GM12873 (cell line): Measurements from ENCODE around the gene FN1.

Experiments used
- TF ChIP-seq, protein P1 (sequence below): IDR thresholded peaks from 2 replicates; pipeline ENCODE4 v1.5.1; 2012; ENCODE audit warnings: low read depth, mild to moderate bottlenecking, moderate library complexity, low read length, control low read depth; ENCODE audit not compliant: insufficient read depth; ENCODE audit errors: missing control alignments

Gene FN1

DNA sequence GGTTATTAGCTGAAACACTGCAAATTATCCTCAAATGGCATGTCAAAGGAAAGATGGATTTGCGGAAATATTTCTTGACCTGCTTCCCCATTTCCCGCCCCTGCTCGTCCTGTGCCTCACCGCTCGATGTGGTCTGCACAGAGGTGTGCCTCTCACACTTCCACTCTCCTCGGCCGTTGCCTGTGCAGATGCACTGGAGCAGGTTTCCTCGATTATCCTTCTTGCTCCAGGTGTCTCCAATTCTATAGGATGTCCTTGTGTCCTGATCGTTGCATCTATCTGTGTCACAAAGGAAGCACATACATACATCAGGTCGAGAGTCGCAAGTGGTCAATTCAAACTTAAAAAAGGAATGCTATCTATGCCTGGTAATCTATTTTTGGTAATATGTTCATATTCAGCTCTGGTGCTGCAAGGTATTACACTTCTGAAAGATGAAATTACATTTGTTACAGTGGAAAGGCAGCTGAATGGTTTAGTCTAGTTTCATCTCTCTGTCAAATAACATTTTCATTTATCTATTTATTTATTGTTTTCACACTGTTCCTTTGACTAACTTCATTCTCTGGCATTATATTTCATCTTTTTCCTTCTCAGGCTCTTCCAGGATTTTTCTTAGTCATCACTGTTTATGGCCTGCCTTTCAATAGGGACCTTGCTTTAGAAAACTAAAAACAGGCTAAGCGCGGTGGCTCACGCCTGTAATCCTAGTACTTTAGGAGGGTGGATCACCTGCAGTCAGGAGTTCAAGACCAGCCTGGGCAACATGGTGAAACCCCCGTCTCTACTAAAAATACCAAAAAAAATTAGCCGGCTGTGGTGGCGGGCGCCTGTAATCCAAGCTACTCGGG is 7.6 kb downstream of the FN1 start:
- TF ChIP-seq, protein P1, sequence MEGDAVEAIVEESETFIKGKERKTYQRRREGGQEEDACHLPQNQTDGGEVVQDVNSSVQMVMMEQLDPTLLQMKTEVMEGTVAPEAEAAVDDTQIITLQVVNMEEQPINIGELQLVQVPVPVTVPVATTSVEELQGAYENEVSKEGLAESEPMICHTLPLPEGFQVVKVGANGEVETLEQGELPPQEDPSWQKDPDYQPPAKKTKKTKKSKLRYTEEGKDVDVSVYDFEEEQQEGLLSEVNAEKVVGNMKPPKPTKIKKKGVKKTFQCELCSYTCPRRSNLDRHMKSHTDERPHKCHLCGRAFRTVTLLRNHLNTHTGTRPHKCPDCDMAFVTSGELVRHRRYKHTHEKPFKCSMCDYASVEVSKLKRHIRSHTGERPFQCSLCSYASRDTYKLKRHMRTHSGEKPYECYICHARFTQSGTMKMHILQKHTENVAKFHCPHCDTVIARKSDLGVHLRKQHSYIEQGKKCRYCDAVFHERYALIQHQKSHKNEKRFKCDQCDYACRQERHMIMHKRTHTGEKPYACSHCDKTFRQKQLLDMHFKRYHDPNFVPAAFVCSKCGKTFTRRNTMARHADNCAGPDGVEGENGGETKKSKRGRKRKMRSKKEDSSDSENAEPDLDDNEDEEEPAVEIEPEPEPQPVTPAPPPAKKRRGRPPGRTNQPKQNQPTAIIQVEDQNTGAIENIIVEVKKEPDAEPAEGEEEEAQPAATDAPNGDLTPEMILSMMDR: no peak

DNA sequence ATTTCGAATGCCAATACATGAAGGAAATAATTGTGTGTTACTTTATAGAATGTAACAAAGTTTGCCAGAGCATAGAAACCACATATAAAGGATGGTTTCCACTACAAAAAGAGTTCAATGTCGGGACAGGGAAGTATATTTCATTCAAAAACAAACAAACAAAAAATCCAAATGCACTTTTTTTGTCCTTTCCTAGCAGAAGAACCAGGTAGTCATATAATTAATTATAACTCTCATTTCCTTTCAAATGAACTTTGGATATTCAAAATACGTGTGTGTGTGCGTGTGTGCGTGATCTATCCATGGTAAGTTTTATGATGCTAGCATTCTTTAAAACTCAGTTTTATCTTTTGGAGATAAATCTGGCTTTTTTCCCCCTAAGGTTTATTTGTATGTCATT is 8.3 kb downstream of the FN1 start:
- TF ChIP-seq, protein P1: no peak

DNA sequence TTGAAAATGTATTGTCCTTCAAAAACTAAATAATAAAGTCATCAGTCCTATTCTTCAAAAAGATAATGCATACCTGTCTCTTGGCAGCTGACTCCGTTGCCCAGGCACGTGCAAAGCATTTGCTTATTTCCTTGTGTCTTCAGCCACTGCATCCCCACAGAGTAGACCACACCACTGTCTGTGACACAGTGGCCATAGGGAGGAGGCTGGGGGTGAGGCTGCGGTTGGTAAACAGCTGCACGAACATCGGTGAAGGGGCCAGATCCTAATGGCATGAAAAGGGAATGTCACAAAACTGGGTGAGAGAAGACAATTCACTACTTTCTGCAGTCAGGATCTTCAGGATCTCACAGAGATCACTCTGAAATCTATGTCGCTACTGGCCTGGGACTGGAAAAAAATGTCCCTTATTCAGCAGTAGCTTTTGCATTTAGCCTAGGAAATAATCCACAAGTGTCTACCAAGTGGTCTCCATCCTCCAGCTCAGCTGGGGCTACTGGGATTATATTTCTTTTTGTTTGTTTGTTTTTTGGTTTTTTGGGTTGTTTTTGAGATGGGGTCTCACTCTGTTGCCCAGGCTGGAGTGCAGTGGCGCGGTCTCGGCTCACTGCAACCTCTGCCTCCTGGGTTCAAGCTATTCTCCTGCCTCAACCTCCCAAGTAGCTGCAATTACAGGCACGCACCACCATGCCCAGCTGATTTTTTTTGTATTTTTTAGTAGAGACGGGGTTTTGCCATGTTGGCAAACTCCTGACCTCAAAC is 10.7 kb downstream of the FN1 start:
- TF ChIP-seq, protein P1: no peak

DNA sequence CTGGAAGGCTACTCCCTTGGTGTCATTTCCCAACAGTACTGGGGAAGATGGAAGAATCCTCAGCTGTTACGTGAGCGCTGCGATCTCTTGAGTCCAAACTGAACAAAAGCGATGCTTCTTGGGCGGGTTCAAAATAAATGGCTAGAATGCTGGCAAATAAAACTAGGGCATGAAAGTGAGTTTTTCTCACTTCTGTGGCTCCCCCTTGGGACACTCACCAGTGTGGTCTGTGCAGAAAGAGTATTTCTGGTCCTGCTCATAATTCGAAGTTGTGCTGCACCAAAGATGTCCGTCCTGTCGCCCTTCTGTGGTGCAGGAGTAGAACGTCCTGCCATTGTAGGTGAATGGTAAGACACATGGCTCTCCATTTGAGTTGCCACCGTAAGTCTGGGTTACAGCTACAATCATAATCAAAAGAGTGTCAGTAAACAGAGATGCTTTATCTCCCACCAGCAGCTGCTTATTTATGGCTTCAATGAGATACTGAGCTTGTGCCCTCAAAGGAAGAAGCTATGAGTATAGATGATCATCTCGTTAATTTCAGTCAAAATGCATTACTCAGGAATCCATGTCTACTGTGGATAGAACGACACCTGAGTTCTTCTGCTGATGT is 11.8 kb downstream of the FN1 start:
- TF ChIP-seq, protein P1: no peak

DNA sequence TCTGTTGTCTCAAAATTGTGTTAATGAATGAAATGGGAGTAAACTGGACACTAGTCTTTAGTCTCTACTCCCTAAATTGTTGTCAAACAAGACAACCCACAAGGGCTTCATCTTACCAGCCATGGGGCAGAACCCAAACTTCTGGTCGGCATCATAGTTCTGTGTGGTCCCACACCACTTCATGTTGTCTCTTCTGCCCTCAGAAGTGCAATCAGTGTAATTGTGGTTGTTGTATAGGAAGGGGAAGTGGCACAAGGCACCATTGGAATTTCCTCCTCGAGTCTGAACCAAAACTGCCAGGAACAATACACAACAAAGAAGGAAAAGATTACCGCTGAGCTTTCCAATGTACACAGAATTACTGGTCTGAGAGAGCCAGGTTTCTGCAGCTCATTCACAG is 12.6 kb downstream of the FN1 start:
- TF ChIP-seq, protein P1: no peak

DNA sequence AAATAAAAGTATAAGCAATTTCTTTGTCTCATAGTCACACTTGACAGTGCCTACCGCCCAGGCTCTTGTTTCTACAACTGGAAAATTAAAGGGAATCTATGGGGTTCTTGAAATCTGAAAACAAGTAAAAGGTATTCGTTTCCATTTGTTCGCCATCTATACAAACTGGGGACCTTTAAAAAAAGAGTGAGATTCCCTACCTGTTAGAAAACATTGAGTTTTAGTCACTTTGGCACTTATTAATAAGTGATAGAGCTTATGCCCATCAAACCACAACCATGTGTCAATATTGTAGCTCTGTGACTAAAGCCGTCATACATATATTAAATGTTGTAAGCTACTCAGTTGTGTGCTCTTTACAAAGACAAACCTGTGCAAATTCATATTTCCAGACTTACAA is 13.2 kb downstream of the FN1 start:
- TF ChIP-seq, protein P1: no peak

DNA sequence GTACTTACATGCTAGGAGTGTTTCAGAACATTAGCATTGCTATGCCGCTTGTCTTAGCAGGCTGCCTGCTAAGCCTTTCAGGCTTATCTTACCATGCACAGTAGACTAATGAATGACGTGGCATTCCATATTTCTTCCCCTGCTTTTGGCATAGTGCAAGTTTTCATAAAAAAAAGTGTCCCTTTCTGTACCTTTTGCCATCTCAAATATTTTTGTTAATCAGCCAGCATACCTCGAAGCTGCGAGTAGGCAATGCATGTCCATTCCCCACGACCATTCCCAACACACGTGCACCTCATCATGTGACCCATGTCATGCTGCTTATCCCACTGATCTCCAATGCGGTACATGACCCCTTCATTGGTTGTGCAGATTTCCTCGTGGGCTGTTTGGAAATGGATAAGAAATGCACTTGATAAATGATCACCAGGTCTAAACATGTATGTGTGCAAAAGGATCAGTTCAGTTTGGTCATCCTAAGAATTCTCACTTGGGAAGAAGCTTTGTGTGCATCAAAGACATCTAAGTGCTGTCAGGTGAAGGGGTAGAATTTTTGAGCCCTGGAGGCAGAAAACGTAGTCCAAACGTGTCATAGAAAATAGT is 13.9 kb downstream of the FN1 start:
- TF ChIP-seq, protein P1: no peak
